ENCODE results near the gene FBN1.

Gene FBN1

GRCh38 chr15:48623456-48623855 is 22.1 kb downstream of the FBN1 start:
- DNase-seq (ENCODE audit: low read depth, low spot score): no peak

- DNase-seq (ENCODE audit: low read depth, low spot score): no peak
These were observed 23.3 kb downstream of the FBN1 start for GRCh38 chr15:48622237-48622636.

GRCh38 chr15:48619446-48619845 is 26.1 kb downstream of the FBN1 start:
- DNase-seq (ENCODE audit: low read depth, low spot score): no peak

- no peak for DNase-seq (ENCODE audit: low read depth, low spot score)
These were observed 27.9 kb downstream of the FBN1 start for GRCh38 chr15:48617619-48618018.

DNA sequence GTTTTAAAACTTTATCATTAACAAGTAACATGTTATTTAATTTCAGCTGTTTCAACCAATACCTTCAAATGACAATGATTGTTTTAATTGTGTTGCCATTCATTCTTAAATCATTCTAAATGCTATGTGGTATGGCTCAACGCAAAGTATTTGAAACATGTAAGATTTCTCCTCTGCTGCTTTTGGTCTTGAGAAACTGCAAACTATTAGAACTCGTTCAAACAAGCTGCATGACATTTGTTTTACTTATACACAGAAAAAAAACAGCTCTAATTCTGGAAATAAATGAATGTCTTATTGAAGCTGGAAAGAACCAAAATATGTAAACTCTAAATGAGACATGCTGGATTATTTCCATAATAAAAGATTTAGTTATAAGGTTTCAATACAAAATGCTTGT is 29.3 kb downstream of the FBN1 start:
- DNase-seq (ENCODE audit: low read depth, low spot score): no peak

GRCh38 chr15:48614051-48614450 is 31.5 kb downstream of the FBN1 start:
- DNase-seq (ENCODE audit: low read depth, low spot score): no peak

GRCh38 chr15:48609486-48609885 is 36.0 kb downstream of the FBN1 start:
- no peak for DNase-seq (ENCODE audit: low read depth, low spot score)

GRCh38 chr15:48607846-48608245 is 37.7 kb downstream of the FBN1 start:
- DNase-seq (ENCODE audit: low read depth, low spot score): no peak

DNA sequence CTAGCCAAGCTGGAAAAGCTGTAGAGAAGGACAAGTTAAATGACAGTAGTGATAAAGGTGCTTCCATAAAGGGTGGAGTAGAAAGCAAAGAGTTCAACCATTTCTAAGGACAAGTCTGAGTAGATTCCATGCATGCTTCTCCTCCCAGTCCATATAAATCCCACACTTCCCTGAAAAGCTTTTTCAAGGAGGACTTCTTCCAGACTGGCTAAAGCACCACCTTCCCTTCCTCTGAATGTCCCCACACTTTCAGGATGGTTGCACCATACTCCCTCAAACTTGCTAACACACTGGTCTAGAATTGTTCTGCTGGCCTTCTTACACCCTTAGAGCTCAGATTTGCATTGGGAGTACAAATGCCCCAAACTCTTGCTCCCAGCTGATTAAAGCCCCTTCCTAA is 40.9 kb downstream of the FBN1 start:
- DNase-seq (ENCODE audit: low read depth, low spot score): no peak

DNA sequence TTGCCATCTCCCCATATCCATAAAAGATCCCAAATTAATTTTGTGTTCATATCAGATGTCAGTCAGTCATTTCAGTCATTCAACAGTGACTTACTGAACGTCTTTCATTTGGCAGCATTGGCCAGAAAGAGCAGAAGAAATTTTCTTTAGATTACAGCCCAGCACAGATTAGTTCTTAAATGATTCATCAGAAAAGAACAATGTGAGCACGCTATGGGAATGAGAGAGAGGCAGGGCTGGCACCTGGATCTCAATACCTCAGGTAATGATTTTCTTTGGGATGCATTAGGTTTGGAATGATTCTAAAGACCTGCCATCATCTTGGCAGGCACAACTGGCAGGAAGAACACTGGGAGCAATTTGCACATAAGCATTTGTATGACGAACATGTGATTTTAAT is 41.6 kb downstream of the FBN1 start:
- DNase-seq (ENCODE audit: low read depth, low spot score): no peak

- DNase-seq (ENCODE audit: low read depth, low spot score): peak; percentile 15
These were observed 42.4 kb downstream of the FBN1 start for GRCh38 chr15:48603123-48603500.

DNA sequence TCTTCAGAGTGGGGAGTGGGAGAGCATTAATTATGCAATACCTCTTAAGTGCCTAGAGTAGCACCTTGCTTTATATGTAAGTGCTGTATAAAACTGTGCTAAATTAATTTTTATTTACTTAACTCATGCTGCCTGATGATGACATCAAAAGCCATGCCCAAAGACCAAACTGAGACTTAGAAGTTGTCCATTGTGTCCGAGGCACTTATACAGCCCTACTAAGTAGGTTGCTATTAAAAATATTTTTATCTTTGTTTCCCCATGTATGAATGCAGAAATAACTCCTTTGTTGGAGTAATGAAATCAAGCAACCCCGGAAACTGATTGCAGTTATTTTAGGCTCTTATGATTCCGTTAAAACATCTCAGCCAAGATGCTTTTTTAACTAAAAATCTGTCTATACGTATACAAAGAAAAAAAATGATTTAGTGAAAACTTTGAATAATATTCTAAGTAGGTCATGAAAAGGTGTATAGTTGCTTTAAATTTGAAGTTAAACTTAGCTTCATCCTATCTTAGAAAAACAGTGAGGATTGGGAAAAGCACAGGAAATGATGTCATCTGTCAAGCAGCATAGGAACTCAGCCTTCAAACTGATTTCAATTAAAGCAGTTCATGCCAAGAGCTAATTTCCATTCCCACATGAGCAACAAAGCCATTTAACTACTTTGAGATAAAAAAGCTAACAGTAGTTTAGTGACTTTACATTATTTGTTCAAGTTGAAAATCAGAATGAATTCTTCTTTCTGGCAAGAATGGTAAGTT is 43.0 kb downstream of the FBN1 start:
- no peak for DNase-seq (ENCODE audit: low read depth, low spot score)

- no peak for DNase-seq (ENCODE audit: low read depth, low spot score)
These were observed 44.4 kb downstream of the FBN1 start for GRCh38 chr15:48601095-48601494.

DNA sequence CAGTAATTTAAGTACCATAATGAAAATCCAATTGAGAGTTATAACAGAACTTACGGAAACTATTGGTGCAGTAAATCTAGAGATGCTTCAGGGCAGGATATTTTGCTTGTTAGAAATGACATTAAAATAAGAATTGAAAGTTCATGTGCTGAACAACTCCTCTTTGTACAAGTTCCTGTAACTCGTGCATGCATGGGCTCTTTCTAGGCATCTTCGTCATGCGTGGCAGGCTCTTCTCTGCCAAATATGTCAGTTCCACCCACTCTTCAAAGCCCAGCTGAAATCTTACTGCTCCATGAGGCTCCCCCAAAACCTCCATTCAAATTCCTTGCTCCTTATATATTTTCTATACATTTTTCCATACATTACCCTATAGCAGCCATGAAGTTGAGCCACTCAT is 48.7 kb downstream of the FBN1 start:
- DNase-seq (ENCODE audit: low read depth, low spot score): no peak

DNA sequence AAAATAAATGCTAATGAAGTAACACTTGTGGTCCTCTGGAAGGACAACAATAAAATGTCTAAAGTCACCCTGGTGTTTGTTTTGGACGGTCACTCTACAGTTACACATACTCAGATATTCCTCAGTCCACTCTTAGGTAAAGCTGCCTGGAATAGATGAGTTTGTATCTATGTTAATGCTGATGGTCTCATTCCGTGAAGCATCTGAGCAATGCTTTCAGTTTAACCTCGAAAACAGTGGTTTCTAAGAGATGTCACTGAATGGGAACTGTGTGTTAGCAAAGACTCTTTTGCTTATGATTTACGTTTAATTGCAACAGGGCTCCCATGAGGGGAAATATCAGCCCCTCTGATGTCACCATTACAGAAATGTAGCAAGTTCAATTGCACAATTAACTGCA is 49.1 kb downstream of the FBN1 start:
- no peak for DNase-seq (ENCODE audit: low read depth, low spot score)

- no peak for DNase-seq (ENCODE audit: low read depth, low spot score)
These were observed 49.5 kb downstream of the FBN1 start for GRCh38 chr15:48595981-48596380.

DNA sequence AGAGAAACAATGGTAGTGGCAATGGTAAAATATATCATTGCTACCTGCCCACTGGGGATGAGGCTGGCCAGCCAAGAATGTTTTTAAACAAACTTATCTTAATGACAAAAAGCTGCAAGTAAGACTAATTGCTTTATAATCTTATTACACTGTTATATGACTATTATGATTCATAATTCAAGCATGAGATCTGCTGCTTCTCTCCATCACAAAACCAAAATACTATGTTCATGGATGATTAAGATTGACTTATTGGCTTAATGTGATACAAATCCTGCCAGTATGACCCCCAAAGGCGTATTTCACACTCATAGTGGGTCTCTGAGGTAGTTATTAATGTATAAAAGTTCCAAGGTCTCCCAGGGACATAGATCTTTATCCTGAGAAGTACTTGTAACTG is 52.6 kb downstream of the FBN1 start:
- no peak for DNase-seq (ENCODE audit: low read depth, low spot score)

- DNase-seq (ENCODE audit: low read depth, low spot score): no peak
These were observed 53.2 kb downstream of the FBN1 start for GRCh38 chr15:48592221-48592731.

DNA sequence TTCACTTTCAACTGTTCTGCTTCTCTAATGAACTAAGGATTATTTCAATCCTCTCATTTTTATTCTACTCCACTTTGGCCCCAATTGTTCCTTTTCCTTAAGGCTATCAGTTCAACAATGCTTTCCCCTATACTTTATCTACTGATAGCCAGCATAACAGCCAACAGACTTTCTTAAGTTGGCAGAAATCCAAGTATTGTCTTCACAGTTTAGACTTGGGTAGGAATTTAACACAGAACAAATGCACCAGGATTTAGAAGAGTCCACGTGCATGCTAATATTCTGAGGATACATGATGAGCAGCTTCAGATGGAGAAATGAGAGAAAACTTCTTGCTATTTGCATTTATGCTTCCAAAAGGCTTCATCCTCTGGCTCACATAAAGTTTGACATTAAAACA is 54.8 kb downstream of the FBN1 start:
- no peak for DNase-seq (ENCODE audit: low read depth, low spot score)

DNA sequence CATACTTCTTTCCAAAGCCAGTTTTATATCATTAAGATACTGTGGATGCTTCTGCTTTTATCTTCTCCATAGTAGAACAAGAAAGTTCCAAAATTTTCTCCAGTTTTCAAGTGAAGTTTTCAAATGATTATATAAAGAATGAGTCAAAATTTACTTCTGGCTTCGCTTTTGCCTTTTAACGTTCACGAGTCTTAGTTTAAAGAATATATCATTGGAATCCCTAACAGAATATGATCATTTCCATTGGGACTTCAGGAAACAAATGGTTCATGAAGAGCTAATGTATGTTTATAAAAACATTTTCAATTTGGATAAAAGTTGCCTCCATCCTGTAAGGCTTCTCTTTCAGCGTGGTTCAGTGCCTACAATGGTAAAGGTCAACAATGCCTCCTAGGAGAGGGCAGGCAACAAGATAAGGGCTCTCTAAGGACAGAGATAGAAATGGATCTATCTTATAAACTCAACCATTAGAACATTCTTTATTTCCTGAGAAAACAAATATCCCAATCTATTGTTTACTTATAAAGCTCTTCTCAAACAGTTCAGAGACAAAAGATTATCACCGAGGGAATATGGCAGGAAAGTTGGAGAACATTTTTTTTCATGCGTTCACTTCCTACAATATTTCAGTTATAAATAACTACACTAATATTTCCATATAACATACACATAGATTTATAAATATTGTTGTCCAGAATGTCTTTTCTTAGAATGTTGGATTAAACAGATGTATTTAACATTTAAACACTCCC is 60.5 kb downstream of the FBN1 start:
- DNase-seq (ENCODE audit: low read depth, low spot score): no peak

GRCh38 chr15:48584090-48584811 is 61.3 kb downstream of the FBN1 start:
- DNase-seq (ENCODE audit: low read depth, low spot score): no peak

- DNase-seq (ENCODE audit: low read depth, low spot score): no peak
These were observed 62.9 kb downstream of the FBN1 start for GRCh38 chr15:48582452-48583247.

Measured in iPS DF 19.7 (cell line).